HG02678 (cell line): ENCODE results near the gene CD37.
A peak's percentile ranks its signal among the peaks of the same experiment; 100 is the strongest.
"Not testable (repeated sequence)": the region's sequence is repeated elsewhere in the genome, so short reads cannot be mapped to it uniquely, and the experiment has no call there.

Source experiments
- ATAC-seq: cut with Tn5 transposase; IDR thresholded peaks from one replicate; pipeline ENCODE4 v1.9.1; 2021; ENCODE audit warnings: mild to moderate bottlenecking, moderate library complexity; ENCODE audit not compliant: unreplicated experiment

The CD37 gene

DNA sequence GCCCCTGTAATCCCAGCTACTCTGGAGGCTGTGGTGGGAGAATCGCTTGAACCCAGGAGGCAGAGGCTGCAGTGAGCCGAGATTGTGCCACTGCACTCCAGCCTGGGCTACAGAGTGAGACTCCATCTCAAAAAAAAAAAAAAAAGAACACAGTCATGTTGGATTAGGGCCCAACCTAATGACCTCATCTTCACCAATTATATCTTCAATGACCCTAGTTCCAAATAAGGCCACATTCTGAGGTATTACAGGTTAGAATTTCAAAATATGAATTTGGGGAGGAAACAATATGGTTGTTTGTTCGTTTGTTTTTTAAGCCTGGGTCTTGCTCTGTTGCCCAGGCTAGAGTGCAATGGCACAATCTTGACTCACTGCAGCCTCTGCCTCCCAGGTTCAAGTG is 38.0 kb downstream of the CD37 start:
- not testable (repeated sequence) for ATAC-seq

DNA sequence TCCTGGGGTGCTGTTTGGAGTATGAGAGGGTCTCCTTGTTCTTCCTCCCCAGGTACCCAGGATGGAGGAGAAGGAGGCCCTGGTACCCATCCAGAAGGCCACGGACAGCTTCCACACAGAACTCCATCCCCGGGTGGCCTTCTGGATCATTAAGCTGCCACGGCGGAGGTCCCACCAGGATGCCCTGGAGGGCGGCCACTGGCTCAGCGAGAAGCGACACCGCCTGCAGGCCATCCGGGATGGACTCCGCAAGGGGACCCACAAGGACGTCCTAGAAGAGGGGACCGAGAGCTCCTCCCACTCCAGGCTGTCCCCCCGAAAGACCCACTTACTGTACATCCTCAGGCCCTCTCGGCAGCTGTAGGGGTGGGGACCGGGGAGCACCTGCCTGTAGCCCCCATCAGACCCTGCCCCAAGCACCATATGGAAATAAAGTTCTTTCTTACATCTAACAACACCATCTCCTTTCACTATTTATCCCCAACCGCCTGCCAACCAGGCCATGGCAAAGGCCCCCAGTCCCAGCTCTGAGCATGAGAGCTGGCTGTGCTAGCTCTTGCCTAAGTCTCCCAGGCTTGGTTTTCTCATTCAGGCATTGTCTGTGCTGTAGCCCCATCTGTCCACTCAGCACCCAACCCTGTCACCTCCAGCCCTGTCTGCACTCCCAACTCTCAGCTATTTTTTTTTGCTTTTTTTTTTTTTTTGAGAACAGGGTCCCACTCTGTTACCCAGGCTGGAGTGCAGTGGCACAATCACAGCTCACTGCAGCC is 39.6 kb downstream of the CD37 start:
- no peak for ATAC-seq

DNA sequence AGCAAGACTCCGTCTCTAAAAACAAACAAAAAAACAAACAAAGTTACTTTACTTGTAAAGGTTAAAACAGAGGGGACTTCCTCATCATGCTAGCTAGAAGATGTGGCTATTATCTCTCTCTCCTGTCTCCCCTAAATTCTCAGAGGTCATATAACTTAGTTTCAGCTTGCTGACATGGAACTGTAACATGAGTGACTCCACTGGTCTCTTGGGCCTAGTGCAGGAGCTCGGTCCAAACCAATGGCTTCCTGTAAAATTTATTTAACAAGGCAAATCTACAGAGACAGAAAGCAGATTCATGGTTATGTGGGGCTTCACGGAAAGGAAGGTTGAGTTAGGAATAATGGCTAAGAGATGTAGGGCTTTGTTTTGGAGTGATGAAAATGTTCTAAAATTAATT is 43.3 kb downstream of the CD37 start:
- no peak for ATAC-seq

DNA sequence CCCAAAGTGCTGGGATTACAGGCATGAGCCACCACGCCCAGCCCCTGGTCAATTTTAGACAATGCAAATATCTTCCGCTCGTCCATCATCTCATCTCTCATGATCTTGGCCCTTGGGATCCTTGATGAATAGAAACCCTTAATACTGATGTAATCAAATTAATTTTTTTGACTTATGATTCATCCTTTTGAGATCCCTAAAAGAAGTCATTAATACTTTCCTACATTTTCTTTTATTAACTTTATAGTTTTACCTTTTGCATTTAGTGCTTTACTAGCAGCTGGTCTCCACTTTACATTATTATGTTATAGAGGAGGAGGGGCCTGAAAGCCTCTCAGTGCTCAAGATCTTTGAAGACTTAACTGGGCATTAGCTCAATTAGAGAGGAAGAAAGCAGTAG is 45.2 kb downstream of the CD37 start:
- ATAC-seq = no peak

DNA sequence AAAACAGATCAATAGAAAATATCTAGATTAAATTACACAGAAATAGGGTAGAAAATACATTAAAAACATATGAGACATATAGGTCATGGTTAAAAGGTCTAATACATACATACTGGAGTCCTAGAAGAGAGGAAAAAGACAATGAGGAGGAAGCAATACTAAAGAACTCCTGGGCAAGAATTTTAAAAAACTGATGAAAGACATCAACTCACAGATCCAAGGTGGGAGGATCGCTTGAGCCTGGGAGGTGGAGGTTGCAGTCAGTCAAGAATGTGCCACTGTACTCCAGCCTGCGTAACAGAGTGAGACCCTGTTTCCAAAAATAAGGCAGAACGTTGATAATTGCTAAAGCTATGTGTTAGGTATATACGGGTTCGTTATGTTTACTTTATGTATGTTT is 47.4 kb downstream of the CD37 start:
- ATAC-seq = no peak

DNA sequence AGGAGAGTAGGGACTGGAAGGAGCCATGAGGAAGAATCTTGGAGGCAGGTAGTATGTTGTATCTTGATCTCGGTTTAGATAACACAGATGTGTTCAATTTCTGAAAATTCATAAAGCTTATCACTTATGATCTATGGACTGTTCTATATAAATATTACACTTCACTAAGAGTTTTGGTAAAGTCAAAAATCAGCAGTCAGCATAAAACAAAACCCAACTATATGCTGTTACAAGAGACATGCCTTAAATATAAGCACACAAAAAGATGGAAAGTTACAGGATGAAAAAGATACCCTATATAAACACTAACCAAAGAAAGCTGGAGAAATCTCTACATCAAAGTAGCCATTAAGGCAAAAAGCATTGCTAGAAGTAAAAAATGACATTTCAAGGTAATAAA is 48.4 kb downstream of the CD37 start:
- ATAC-seq = no peak

DNA sequence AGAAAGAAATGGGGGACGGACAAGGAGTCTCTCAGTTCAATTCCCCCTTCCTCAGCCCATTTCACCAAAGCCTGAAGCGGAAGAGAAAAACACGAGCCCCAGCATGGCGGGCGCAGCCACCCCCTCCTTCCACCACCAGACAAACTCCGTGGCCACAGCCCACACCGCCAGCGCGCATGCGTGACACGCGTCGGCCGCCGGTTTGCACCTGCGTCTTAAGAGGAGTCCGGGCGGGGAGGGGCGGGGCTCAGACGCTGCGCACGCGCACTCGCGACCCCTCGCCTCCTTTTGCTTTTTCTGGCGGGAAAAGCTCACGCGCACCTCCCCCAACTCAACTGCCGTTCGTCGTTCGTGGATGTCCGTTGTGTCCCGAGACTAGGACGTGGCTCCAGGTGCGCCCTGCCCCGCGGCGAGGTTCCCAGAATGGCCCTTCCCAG is 52.7 kb downstream of the CD37 start, which contains the start of gene KASH5:
KASH5 (plus strand) TSS at position 314 of the 437 bp plus-strand sequence. CDS start 2,635 bp downstream, outside the sequence.
- ATAC-seq = peak; percentile 56

DNA sequence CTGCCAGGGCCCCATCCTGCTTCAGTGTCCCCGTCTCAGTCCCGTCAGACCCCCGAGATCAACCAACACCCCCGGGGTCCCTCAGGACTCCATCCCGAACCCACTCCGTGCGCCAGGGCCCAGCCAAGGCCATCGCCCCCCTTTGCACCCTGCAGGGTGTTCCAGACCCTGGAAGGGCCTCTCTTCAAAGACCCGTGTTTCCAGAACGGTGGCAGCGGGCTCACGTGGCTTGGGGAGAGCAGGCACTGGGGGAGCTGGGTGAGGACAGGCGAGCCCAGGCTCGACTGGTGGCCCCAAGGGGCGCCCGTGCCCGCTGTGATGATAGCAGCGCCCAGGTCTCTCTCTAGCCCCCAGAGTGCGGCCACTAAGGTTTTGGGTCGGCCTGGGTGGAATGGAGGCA is 54.2 kb downstream of the CD37 start:
- no peak for ATAC-seq
